ENCODE measurements around the gene ADM5. TPM values are rescaled to one million over a fixed set of nuclear protein-coding genes. Genes with fewer than 3 reads are reported as not detected.
A peak's percentile ranks its signal among the peaks of the same experiment; 100 is the strongest.

Gene ADM5
- polyA plus RNA-seq, 1 donor from 2014 or later = 7.2 TPM

GRCh38 chr19:49676784-49677230 lies 12.6 kb upstream of the ADM5 start:
- peak overlapping the region; percentile 100 for H3K4me3 ChIP-seq (ENCODE audit: low read length)
- H3K79me2 ChIP-seq (replicated peaks; ENCODE audit: insufficient read depth, low read length) = peaks cover 35% of the 10 kb centered on the region
- no peaks in the 10 kb centered on the region for H3K9me3 ChIP-seq (ENCODE audit: low read length)
- H3K9ac ChIP-seq (ENCODE audit: low read length) = peak overlapping the region; percentile 98
- H3K4me2 ChIP-seq (ENCODE audit: low read length) = no peak overlapping the region
- no peaks in the 10 kb centered on the region for H3K27me3 ChIP-seq (ENCODE audit: insufficient read depth, low read depth, low read length)
- no peak overlapping the region for H2AFZ ChIP-seq (ENCODE audit: low read depth, low read length)
- peak overlapping the region; percentile 97 for H3K27ac ChIP-seq (ENCODE audit: low read length)
- no peaks in the 10 kb centered on the region for H3K9me2 ChIP-seq (ENCODE audit: insufficient read depth, low read length)
- peaks cover 3% of the 10 kb centered on the region for H3F3A ChIP-seq (ENCODE audit: insufficient read depth, low read length, poor library complexity, severe bottlenecking)
- TF ChIP-seq, protein P1, sequence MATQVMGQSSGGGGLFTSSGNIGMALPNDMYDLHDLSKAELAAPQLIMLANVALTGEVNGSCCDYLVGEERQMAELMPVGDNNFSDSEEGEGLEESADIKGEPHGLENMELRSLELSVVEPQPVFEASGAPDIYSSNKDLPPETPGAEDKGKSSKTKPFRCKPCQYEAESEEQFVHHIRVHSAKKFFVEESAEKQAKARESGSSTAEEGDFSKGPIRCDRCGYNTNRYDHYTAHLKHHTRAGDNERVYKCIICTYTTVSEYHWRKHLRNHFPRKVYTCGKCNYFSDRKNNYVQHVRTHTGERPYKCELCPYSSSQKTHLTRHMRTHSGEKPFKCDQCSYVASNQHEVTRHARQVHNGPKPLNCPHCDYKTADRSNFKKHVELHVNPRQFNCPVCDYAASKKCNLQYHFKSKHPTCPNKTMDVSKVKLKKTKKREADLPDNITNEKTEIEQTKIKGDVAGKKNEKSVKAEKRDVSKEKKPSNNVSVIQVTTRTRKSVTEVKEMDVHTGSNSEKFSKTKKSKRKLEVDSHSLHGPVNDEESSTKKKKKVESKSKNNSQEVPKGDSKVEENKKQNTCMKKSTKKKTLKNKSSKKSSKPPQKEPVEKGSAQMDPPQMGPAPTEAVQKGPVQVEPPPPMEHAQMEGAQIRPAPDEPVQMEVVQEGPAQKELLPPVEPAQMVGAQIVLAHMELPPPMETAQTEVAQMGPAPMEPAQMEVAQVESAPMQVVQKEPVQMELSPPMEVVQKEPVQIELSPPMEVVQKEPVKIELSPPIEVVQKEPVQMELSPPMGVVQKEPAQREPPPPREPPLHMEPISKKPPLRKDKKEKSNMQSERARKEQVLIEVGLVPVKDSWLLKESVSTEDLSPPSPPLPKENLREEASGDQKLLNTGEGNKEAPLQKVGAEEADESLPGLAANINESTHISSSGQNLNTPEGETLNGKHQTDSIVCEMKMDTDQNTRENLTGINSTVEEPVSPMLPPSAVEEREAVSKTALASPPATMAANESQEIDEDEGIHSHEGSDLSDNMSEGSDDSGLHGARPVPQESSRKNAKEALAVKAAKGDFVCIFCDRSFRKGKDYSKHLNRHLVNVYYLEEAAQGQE (IDR thresholded peaks at IDR 0.05; ENCODE audit: borderline replicate concordance) = no peak
- no peak for TF ChIP-seq RAD21 (conservative IDR thresholded peaks at IDR 0.05)
- TF ChIP-seq TAF1 (IDR thresholded peaks at IDR 0.05; ENCODE audit: low read depth) = no peak
- no peaks in the 10 kb centered on the region for H4K20me1 ChIP-seq (ENCODE audit: insufficient read depth)
- no peaks in the 10 kb centered on the region for H3K36me3 ChIP-seq (ENCODE audit: insufficient read depth, low read length)

DNA sequence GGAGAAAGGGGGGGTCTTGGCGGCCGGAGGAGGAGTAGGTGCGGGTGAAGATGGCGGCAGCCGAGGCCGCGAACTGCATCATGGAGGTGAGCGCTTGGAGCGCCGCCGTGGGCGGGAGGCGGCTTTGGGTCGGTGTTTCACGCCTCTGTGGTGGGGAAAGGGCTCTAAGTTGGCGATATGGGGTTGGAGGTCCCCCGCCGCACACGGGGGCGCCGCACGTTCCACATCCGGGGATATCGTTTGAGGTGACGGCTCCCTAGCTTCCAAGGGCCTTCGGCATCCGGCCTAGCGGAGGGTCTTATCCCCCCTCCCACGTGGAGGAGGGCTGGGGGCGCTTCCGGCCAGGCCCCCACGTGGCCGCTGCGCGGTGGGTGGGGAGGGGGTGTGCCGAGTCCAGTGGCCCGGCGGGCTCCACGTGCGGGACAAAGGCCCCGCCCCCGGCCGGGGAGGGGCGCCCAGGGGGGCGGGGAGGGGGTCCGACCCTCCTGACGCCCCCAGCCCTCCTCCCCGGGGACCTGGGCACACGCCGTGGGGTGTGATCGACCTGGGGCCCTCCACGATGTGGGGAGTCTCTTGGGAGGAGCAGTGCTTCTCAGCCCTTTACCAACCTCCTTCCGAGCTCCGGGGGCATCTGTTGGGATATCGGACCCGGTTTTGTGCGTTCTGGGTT lies 12.0 kb upstream of the ADM5 start, which contains the start of gene PRMT1:
PRMT1 (plus strand) TSS at position 41 of the 670 bp plus-strand sequence; CDS start at position 51, 10 bp downstream.
- H3K27ac ChIP-seq (ENCODE audit: low read length) = peak within 1 kb of the TSS; percentile 97
- no peaks in the 10 kb centered on the region for H3K27me3 ChIP-seq (ENCODE audit: insufficient read depth, low read depth, low read length)
- TF ChIP-seq CTCF (IDR thresholded peaks at IDR 0.05; ENCODE audit: poor library complexity, severe bottlenecking) (peak; percentile 45), POLR2AphosphoS5 (IDR thresholded peaks at IDR 0.05) (peak; percentile 98), EZH2 (IDR thresholded peaks at IDR 0.05; ENCODE audit: borderline replicate concordance, insufficient read depth, low read length, poor library complexity, severe bottlenecking) (no peak), MXI1 (conservative IDR thresholded peaks at IDR 0.05; ENCODE audit: poor library complexity, severe bottlenecking) (peak; percentile 96), TAF1 (IDR thresholded peaks at IDR 0.05; ENCODE audit: low read depth) (peak; percentile 50), EP300 (conservative IDR thresholded peaks at IDR 0.05; ENCODE audit: poor library complexity, severe bottlenecking) (peak; percentile 48), SMC3 (conservative IDR thresholded peaks at IDR 0.05; ENCODE audit: poor library complexity) (no peak), RAD21 (conservative IDR thresholded peaks at IDR 0.05) (no peak)
- TF ChIP-seq, protein P1 (IDR thresholded peaks at IDR 0.05; ENCODE audit: borderline replicate concordance) = peak; percentile 64
- H3K4me3 ChIP-seq (ENCODE audit: low read length) = peak within 1 kb of the TSS; percentile 100
- H3K9ac ChIP-seq (ENCODE audit: low read length) = peak within 1 kb of the TSS; percentile 98
- peak within 1 kb of the TSS; percentile 88 for H3K4me2 ChIP-seq (ENCODE audit: low read length)
- peaks cover 3% of the 10 kb centered on the region for H3F3A ChIP-seq (ENCODE audit: insufficient read depth, low read length, poor library complexity, severe bottlenecking)
- no peaks in the 10 kb centered on the region for H3K36me3 ChIP-seq (ENCODE audit: insufficient read depth, low read length)
- H3K79me2 ChIP-seq (replicated peaks; ENCODE audit: insufficient read depth, low read length) = peaks cover 35% of the 10 kb centered on the region
- H2AFZ ChIP-seq (ENCODE audit: low read depth, low read length) = peak within 1 kb of the TSS; percentile 73
- no peaks in the 10 kb centered on the region for H3K9me2 ChIP-seq (ENCODE audit: insufficient read depth, low read length)
- H4K20me1 ChIP-seq (ENCODE audit: insufficient read depth) = no peaks in the 10 kb centered on the region
- H3K9me3 ChIP-seq (ENCODE audit: low read length) = no peaks in the 10 kb centered on the region

All from neural cell (in vitro differentiated cells).